ENCODE results near the gene ARL14EPL.

The ARL14EPL gene

DNA sequence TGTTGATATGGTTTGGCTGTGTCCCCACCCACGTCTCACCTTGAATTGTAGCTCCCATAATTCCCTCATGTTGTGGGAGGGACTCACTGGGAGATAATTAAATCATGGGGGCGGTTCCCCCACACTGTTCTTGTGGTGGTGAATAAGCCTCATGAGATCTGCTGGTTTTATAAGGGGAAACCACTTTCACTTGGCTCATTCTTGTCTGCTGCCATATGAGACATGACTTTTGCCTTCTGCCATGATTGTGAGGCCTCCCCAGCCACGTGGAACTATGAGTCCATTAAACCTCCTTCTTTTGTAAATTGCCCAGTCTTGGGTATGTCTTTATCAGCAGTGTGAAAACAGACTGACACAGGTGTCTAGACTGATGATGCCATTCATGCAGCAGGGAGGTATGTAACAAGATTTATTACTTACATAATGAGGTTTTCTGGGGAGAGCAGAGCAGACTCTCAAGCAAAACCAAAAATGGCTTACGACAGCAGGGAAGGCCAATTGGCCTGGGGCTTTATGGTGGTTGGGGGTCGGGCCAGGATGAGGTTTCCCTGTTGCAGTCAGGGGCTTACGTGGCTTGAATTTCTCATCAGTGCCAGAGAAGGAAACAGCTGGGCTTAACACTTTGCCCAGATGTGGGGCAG lies 43.0 kb downstream of the ARL14EPL start:
- peaks cover 4% of the 10 kb centered on the region; the same call in 1 of the 2 replicates for H3F3A ChIP-seq (ENCODE audit: insufficient read depth)
- no peak overlapping the region for H2AFZ ChIP-seq (ENCODE audit: low read depth, low read length, severe bottlenecking)
- no peaks in the 10 kb centered on the region for H3K9me2 ChIP-seq (replicated peaks; ENCODE audit: insufficient read depth, low read length)
- TF ChIP-seq, protein P1, sequence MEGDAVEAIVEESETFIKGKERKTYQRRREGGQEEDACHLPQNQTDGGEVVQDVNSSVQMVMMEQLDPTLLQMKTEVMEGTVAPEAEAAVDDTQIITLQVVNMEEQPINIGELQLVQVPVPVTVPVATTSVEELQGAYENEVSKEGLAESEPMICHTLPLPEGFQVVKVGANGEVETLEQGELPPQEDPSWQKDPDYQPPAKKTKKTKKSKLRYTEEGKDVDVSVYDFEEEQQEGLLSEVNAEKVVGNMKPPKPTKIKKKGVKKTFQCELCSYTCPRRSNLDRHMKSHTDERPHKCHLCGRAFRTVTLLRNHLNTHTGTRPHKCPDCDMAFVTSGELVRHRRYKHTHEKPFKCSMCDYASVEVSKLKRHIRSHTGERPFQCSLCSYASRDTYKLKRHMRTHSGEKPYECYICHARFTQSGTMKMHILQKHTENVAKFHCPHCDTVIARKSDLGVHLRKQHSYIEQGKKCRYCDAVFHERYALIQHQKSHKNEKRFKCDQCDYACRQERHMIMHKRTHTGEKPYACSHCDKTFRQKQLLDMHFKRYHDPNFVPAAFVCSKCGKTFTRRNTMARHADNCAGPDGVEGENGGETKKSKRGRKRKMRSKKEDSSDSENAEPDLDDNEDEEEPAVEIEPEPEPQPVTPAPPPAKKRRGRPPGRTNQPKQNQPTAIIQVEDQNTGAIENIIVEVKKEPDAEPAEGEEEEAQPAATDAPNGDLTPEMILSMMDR (IDR thresholded peaks at IDR 0.05; ENCODE audit: insufficient read depth, low read length, poor library complexity, severe bottlenecking), result no peak
- no peak for TF ChIP-seq EZH2phosphoT487 (conservative IDR thresholded peaks at IDR 0.05; ENCODE audit: low read length)
- H3K79me2 ChIP-seq (ENCODE audit: insufficient read depth, low read length), result no peaks in the 10 kb centered on the region
- H3K9ac ChIP-seq (ENCODE audit: low read length), result no peak overlapping the region
- peak overlapping the region; percentile 35 for H3K4me2 ChIP-seq (ENCODE audit: low read depth, low read length, poor library complexity, severe bottlenecking)
- no peaks in the 10 kb centered on the region for H4K20me1 ChIP-seq (ENCODE audit: low read depth, low read length)
- H3K36me3 ChIP-seq (ENCODE audit: low read length), result no peaks in the 10 kb centered on the region
- H3K9me3 ChIP-seq (ENCODE audit: insufficient read depth, low read length), result no peaks in the 10 kb centered on the region
- no peak overlapping the region for H3K4me3 ChIP-seq (ENCODE audit: insufficient read depth, low read length, poor library complexity, severe bottlenecking)
- H3K27me3 ChIP-seq (ENCODE audit: low read length), result no peaks in the 10 kb centered on the region
- H3K27ac ChIP-seq (ENCODE audit: low read depth, low read length), result no peak overlapping the region

DNA sequence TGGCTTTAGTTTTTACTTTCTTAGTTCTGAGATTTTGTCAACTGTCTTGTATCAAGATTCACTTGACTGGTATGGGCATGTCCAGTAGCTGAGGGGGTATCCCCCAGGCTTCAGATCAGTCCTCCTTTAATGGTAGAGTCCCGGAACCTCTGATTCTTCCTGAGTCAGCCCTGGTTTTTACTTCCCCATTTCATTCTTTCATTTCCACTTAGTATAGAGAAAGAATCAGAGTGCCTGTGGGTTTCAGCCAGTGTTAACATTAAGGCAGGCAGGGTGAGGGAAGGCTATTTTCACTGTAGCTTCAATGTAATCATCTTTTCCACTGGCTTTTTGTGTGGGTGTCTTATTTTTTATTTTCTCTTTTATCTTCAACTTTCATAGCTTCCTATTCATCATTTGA lies 44.2 kb downstream of the ARL14EPL start:
- Histone ChIP-seq H3F3A (ENCODE audit: insufficient read depth) (peaks cover 4% of the 10 kb centered on the region; the same call in 1 of the 2 replicates), H3K27ac (ENCODE audit: low read depth, low read length) (0 out of 2 replicates have a peak overlapping the region, but pooled peaks have one; percentile 1), H3K27me3 (ENCODE audit: low read length) (no peaks in the 10 kb centered on the region), H3K9me3 (ENCODE audit: insufficient read depth, low read length) (no peaks in the 10 kb centered on the region), H3K4me2 (ENCODE audit: low read depth, low read length, poor library complexity, severe bottlenecking) (peak overlapping the region; percentile 35), H4K20me1 (ENCODE audit: low read depth, low read length) (no peaks in the 10 kb centered on the region), H3K4me3 (ENCODE audit: insufficient read depth, low read length, poor library complexity, severe bottlenecking) (no peak overlapping the region), H3K79me2 (ENCODE audit: insufficient read depth, low read length) (no peaks in the 10 kb centered on the region), H3K9me2 (replicated peaks; ENCODE audit: insufficient read depth, low read length) (no peaks in the 10 kb centered on the region), H3K36me3 (ENCODE audit: low read length) (no peaks in the 10 kb centered on the region), H2AFZ (ENCODE audit: low read depth, low read length, severe bottlenecking) (peak overlapping the region; percentile 20), H3K9ac (ENCODE audit: low read length) (peak overlapping the region; percentile 14; the same call in 1 of the 2 replicates)
- no peak for TF ChIP-seq EZH2phosphoT487 (conservative IDR thresholded peaks at IDR 0.05; ENCODE audit: low read length)
- TF ChIP-seq, protein P1 (IDR thresholded peaks at IDR 0.05; ENCODE audit: insufficient read depth, low read length, poor library complexity, severe bottlenecking), result no peak

DNA sequence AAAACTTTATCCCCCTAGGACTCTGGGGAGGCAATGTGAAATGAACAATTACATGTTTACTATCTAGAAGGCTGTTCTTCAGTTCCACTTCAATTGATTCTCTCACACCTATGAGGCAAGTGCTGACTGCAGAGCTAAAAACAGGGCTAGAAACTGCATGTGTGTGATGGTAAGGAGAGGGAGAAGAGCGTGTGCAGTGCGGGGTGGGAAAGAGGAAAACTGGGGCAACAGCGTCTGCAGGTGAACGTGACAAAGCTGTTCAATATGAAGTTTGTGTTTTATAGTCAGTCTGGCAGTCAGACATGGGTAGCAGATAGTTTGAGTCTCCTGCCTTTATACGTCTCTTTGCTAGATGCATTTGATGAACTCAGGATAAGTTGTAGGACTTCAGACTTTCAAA lies 45.9 kb downstream of the ARL14EPL start:
- Histone ChIP-seq H3F3A (ENCODE audit: insufficient read depth) (peaks cover 4% of the 10 kb centered on the region; the same call in 1 of the 2 replicates), H4K20me1 (ENCODE audit: low read depth, low read length) (no peaks in the 10 kb centered on the region), H3K9ac (ENCODE audit: low read length) (no peak overlapping the region), H3K79me2 (ENCODE audit: insufficient read depth, low read length) (no peaks in the 10 kb centered on the region), H3K27ac (ENCODE audit: low read depth, low read length) (no peak overlapping the region), H3K9me2 (replicated peaks; ENCODE audit: insufficient read depth, low read length) (no peaks in the 10 kb centered on the region), H3K4me2 (ENCODE audit: low read depth, low read length, poor library complexity, severe bottlenecking) (no peak overlapping the region), H3K36me3 (ENCODE audit: low read length) (no peaks in the 10 kb centered on the region), H3K4me3 (ENCODE audit: insufficient read depth, low read length, poor library complexity, severe bottlenecking) (no peak overlapping the region), H3K27me3 (ENCODE audit: low read length) (no peaks in the 10 kb centered on the region), H3K9me3 (ENCODE audit: insufficient read depth, low read length) (no peaks in the 10 kb centered on the region), H2AFZ (ENCODE audit: low read depth, low read length, severe bottlenecking) (no peak overlapping the region)
- TF ChIP-seq EZH2phosphoT487 (conservative IDR thresholded peaks at IDR 0.05; ENCODE audit: low read length), result no peak
- TF ChIP-seq, protein P1 (IDR thresholded peaks at IDR 0.05; ENCODE audit: insufficient read depth, low read length, poor library complexity, severe bottlenecking), result no peak

Measured in SU-DHL-6 (cell line).